Pancreas (tissue), 10 donors: ENCODE data around the gene ZBTB44. TPM values are rescaled to one million over a fixed set of nuclear protein-coding genes. Genes with fewer than 3 reads are reported as not detected.

Source experiments
- ATAC-seq, 4 donors: fragments of 200-7000 bp; cut with Tn5 transposase; one replicate each; pipeline versions ENCODE4 v1.8.0 to v1.9.1; 2020; ENCODE audit warnings: mild to moderate bottlenecking in 4 of 4, moderate library complexity in 4 of 4
- DNase-seq, 6 donors: peaks; one replicate each; pipeline ENCODE4 v3.0.0-alpha.2; 2020
- FAIRE-seq: peaks from 2 replicates; lab custom pipeline; 2012; peaks lifted over from hg19 to GRCh38; lab: Jason Lieb, UNC
- H3K27ac ChIP-seq, 4 donors: fragments of 200-600 bp; sonication (generic); 1 replicate in 3 of 4; 2 replicates in 1 of 4; pipeline versions ENCODE4 v1.5.0 to v1.8.0; 2020
- H3K27me3 ChIP-seq, 4 donors: fragments of 200-600 bp; one replicate each; pipeline ENCODE4 v1.8.0; 2021
- H3K36me3 ChIP-seq, 3 donors: fragments of 200-600 bp; sonication (generic) in 1 of 3; one replicate each; pipeline versions ENCODE4 v1.5.0 to v1.8.0; 2020 to 2021
- H3K4me1 ChIP-seq, 3 donors: fragments of 200-600 bp; one replicate each; pipeline ENCODE4 v1.8.0; 2021
- H3K4me3 ChIP-seq, 4 donors: fragments of 200-600 bp; sonication (generic) in 2 of 4; one replicate each; pipeline versions ENCODE4 v1.5.0 to v1.8.0; 2020 to 2021
- H3K9me3 ChIP-seq, 4 donors: fragments of 200-600 bp; one replicate each; pipeline ENCODE4 v1.8.0; 2021
- WGBS, 2 donors: extraction: QIAGEN DNeasy Blood & Tissue Kit; methylation state at CpG; one replicate each; pipeline ENCODE4 v1.1.7; 2013; 5-methylcytosine and 5-hydroxymethylcytosine counted together
- intact Hi-C, 3 donors: fragments of 100-400 bp; cut with DNase I; formaldehyde crosslinking; loops; one replicate each; pipeline versions ENCODE4 v1.11.1 to v1.14.2; 2022
- polyA plus RNA-seq, 2 donors: library from polyadenylated mRNA; stranded (reverse); fragments of 200-250 nt; gene quantifications; one replicate each; pipeline ENCODE4 v1.2.3, GENCODE V29; 2013
- total RNA-seq, 6 donors: library from RNA; stranded (reverse); fragmentation: NEBNext Ultra II Directional in 4 of 6; extraction: Animal tissue kit (Norgen Biotek cat#: 25700) in 4 of 6; gene quantifications; one replicate each; pipeline versions ENCODE4 v1.2.1 to v1.2.4, GENCODE V29; 2021 to 2023
- TF ChIP-seq, protein P1 (sequence below), 4 donors: fragments of 200-600 bp; sonication (generic) in 3 of 4; IDR thresholded peaks; one replicate each; pipeline versions ENCODE4 v1.5.0 to v1.8.0; 2021; ENCODE audit warnings: antibody characterized with exemption in 4 of 4
- donor health status: healthy with polysubstance abuse.
- donor health status: DM: no; HTN: no; CAD: no; lungs with moderate emphysema.
- donor health status: DM: no; HTN: no; CAD: no.
- donor health status: control.
- donor health status: control.
- donor health status: Bipolar disorder and iron deficiency.
- donor health status: DM: yes; HTN: yes; CAD: no.
- donor health status: DM: no; HTN: no; CAD: no.
- donor health status: DM: no; HTN: no; CAD: no.
- donor health status: DM: yes; HTN: yes; CAD: no.

Gene ZBTB44
- total and polyA plus RNA-seq, 8 donors: 6.4 to 31.1 (median 18.1) TPM

DNA sequence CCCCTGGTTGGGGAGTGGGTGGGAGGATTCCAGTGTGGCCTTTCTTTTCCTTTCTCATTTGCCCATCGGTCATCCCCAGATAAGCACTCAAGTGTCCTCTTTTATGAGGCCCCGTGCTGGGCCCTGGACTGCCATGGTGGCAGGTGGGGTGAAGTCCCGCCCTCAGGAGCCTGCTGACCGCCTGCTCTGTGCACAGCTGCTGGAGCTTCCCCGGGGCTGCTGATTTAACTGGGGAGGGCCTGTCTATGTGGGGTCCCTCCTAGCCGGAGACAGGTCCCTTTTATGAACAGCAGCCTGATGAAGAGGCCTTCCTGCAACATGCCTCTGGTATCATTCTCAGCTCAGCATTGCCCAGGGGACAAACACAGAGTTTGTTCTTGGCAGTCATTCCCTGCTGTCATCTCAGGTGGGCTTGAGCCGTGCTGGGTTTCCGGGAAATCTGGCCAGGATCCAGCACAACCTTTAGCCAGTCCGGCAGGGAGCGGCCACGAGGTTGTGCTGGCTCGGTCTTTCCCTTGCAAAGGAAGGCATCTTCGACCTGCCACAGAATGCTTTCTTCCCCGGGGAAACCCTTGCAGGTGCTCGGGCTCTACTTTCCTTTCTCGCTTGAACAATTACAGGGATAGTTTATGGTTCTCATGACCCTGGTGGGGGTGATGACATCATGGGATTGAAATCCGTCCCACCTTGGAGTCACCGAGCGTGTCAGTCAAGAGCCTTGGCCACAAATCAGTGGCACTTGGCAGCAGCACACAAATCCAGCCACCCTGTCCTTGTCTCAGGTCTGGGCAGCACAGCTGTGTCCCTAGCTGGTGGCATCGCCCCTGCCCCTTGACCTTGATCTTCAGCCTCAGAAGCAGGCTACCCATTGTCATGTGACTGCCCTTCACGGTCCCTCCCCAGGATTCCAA, 135.1 kb downstream of the ZBTB44 start:
- TF ChIP-seq, protein P1, sequence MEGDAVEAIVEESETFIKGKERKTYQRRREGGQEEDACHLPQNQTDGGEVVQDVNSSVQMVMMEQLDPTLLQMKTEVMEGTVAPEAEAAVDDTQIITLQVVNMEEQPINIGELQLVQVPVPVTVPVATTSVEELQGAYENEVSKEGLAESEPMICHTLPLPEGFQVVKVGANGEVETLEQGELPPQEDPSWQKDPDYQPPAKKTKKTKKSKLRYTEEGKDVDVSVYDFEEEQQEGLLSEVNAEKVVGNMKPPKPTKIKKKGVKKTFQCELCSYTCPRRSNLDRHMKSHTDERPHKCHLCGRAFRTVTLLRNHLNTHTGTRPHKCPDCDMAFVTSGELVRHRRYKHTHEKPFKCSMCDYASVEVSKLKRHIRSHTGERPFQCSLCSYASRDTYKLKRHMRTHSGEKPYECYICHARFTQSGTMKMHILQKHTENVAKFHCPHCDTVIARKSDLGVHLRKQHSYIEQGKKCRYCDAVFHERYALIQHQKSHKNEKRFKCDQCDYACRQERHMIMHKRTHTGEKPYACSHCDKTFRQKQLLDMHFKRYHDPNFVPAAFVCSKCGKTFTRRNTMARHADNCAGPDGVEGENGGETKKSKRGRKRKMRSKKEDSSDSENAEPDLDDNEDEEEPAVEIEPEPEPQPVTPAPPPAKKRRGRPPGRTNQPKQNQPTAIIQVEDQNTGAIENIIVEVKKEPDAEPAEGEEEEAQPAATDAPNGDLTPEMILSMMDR (IDR thresholded peaks at IDR 0.05): no peak
- no peak for FAIRE-seq
- intact Hi-C loops: no loop called here
- peak in 5 of 6 donors; percentile 60 to 77 (median 68) for DNase-seq
- no peaks in the 10 kb centered on the region for H3K36me3 ChIP-seq
- H3K27ac ChIP-seq: peak overlapping the region; percentile 53 to 83 (median 78)
- H3K4me3 ChIP-seq: no peak overlapping the region
- WGBS, 2 donors: 26 to 30% methylated on average over 21 of the region's 21 CpGs
- no peaks in the 10 kb centered on the region for H3K9me3 ChIP-seq
- ATAC-seq: peak; percentile 44 to 48 (median 47)
- H3K27me3 ChIP-seq: no peaks in the 10 kb centered on the region
- H3K4me1 ChIP-seq: peaks cover 34 to 48% (median 47%) of the 10 kb centered on the region in 3 donors

DNA sequence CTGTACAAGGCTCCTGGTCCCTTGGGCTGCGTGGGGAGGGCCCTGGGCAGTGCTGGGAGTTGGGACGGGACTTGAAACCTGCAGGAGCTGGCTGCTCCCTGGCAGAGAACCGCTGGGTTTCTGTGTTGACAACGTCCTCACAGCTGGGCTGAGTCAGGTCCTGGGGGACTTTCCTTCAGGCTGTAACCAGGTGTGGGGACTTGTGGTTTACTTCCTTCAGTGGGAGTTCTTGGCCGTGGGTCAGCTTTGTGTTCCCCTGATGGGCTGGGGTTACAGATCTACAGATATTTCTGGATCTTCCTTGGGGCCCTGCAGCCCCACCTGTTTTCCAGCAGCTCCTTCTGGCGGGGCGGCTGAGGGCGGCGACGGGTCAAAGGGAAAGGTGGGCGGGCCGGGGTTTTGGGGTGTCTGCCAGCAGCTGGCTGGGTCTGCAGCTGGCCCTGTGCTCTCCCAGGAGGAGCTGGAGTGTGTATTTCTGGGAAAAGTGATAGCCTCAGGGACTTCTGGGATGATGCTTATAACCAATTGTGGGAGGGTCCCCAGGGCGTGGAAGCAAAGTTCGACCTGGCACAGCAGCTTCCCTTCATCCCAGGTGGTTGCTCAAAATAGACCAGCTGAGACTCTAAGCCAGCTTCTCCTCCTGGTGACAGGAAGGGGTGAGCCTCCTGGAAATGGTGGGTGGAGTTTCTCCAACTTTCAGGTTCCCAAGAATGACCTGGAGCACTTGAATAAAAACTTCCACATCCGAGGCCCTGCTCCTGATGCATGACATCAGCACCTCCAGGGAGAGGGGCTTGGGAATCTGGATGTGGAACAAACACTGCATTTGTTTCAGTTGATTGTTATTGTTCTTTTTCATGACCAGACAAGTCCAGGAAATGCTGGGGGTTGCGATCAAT, 136.0 kb downstream of the ZBTB44 start:
- H3K27ac ChIP-seq: peak overlapping the region in 3 of 4 donors; percentile 73 to 83 (median 82)
- no peak overlapping the region for H3K4me3 ChIP-seq
- peak in 2 of 4 donors; percentile 12 to 31 for ATAC-seq
- WGBS, 2 donors: 40 to 42% methylated on average over 16 of the region's 16 CpGs
- peaks cover 34 to 48% (median 47%) of the 10 kb centered on the region in 3 donors for H3K4me1 ChIP-seq
- FAIRE-seq: no peak
- intact Hi-C loops: no loop called here
- no peaks in the 10 kb centered on the region for H3K36me3 ChIP-seq
- DNase-seq: peak in 2 of 6 donors; percentile 25 to 61
- TF ChIP-seq, protein P1 (IDR thresholded peaks at IDR 0.05): no peak
- H3K27me3 ChIP-seq: no peaks in the 10 kb centered on the region
- H3K9me3 ChIP-seq: no peaks in the 10 kb centered on the region

DNA sequence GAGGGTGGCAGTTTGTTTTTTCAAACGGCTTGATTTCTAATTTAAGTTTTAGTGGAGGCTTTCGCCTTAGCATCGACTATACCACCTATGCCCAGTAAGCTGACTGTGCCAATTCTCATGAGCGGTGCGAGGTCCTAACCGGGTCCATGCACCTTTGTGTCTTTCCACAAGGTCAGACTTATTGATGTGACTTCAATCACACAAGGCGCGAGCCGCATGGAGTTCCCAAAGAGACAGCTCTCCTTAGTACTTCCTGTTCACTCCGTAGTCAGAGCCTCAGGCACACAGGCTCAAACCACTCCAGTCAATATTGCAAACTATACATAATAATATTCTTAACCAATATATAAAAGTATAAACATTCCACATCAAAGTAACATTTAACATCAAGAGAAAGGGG, 136.9 kb downstream of the ZBTB44 start:
- Histone ChIP-seq H3K36me3 (no peaks in the 10 kb centered on the region), H3K4me1 (peaks cover 34 to 48% (median 47%) of the 10 kb centered on the region in 3 donors), H3K27me3 (no peaks in the 10 kb centered on the region), H3K9me3 (no peaks in the 10 kb centered on the region), H3K4me3 (no peak overlapping the region), H3K27ac (peak overlapping the region in 3 of 4 donors; percentile 73 to 83 (median 82))
- intact Hi-C loops: no loop called here
- no peak for ATAC-seq
- FAIRE-seq: no peak
- DNase-seq: no peak
- TF ChIP-seq, protein P1 (IDR thresholded peaks at IDR 0.05): no peak
- WGBS, 2 donors: 50 to 65% methylated on average over 10 of the region's 10 CpGs

Other genes starting within 250 kb of the ZBTB44 start
- 100 to 1,000 TPM in 3 of 6 donors, 10 to 100 TPM in 3; 64.2 to 171 (median 101) TPM for gene APLP2, start 245.0 kb downstream of the ZBTB44 start, total RNA-seq
- gene APLP2, start 245.0 kb downstream of the ZBTB44 start, polyA plus RNA-seq: 100 to 1,000 TPM in 1 of 2 donors, 10 to 100 TPM in 1; 45.3 to 124 TPM
- 100 to 1,000 TPM in 1 of 6 donors, 10 to 100 TPM in 5; 37.5 to 101 (median 48.5) TPM for gene ST14, start 155.1 kb downstream of the ZBTB44 start, total RNA-seq
- gene ST14, start 155.1 kb downstream of the ZBTB44 start, polyA plus RNA-seq: 10 to 100 TPM; 43.8 to 57.9 TPM
- 1 to 10 TPM in 2 of 6 donors, under 1 TPM in 3, not detected in 1; 0.04 to 1.6 (median 0.22) TPM for gene ADAMTS8, start 113.7 kb upstream of the ZBTB44 start, total RNA-seq
- under 1 TPM; 0.42 TPM for gene ADAMTS8, start 113.7 kb upstream of the ZBTB44 start, polyA plus RNA-seq
- gene ADAMTS15, start 133.7 kb upstream of the ZBTB44 start, total RNA-seq: 1 to 10 TPM in 2 of 6 donors, under 1 TPM in 4; 0.14 to 1.2 (median 0.69) TPM
- gene ADAMTS15, start 133.7 kb upstream of the ZBTB44 start, polyA plus RNA-seq: 1 to 10 TPM in 1 of 2 donors, under 1 TPM in 1; 0.63 to 1.2 TPM